ENCODE measurements around the gene ASPDH.
"Not testable (repeated sequence)": the region's sequence is repeated elsewhere in the genome, so short reads cannot be mapped to it uniquely, and the experiment has no call there.

Gene ASPDH

DNA sequence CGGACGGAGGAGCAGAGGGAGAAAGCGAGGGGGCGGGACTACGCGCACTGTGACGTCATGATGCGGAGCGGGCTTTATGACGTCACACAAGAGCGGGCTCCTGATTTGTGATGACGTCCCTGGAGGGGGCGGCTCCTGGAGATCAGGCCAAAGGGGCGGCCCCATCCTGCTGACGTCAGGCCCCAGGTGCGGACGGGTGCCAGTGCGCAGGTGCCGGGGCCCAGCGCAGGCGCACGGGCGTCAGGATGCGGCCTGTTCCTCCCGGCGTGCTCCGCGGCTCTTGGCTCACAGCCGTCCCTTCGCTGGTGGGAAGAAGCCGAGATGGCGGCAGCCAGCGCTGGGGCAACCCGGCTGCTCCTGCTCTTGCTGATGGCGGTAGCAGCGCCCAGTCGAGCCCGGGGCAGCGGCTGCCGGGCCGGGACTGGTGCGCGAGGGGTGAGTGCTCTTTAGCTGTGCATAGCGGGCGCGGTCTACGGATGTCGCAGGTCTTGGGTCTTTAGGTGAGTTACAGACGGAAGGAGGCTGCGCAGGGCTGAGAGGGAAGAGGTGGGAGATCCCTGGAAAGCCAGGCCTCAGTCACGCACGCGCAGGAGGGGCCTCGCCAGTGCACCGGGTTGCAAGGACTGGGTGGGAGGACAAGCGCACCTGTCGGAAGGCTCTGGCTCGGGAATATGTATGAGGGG is 37.3 kb downstream of the ASPDH start, which contains the start of the genes EMC10 and GARIN5A:
EMC10 (plus strand) TSS at position 284 of the 683 bp plus-strand sequence; CDS start at position 322, 38 bp downstream.
GARIN5A (minus strand) TSS at position 625 of the 683 bp plus-strand sequence; CDS start at position 165, 460 bp downstream.
- peak; percentile 97 for DNase-seq

DNA sequence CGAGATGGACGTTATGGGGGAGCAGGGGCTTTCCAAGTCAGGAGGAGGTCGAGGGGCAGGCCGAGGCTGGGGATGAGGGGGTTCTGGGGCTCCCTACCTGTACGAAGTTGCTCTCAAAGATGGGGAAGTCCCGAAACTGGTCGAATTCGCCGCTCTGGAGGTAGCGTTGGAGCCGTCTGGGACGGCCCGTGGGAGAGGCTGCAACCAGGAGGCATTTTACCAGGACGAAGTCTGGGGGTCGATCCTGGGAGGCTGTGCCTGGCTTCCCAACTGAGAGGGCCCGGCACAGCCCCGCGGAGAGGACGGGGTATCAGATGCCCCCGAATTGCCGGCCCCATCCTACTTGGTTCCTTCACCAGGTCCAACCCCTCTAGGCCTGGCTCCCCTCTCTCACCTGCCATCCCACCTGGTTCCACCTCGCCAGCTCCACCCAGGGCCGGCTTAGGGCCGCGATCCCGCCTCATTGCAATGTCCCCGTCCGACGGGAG is 37.9 kb downstream of the ASPDH start:
- DNase-seq, result no peak

- DNase-seq, result no peak
These were observed 38.6 kb downstream of the ASPDH start for GRCh38 chr19:50475101-50475568.

- DNase-seq, result not testable (repeated sequence)
These were observed 40.4 kb downstream of the ASPDH start for GRCh38 chr19:50473336-50473735.

- DNase-seq, result no peak
These were observed 44.9 kb downstream of the ASPDH start for GRCh38 chr19:50468818-50469217.

DNA sequence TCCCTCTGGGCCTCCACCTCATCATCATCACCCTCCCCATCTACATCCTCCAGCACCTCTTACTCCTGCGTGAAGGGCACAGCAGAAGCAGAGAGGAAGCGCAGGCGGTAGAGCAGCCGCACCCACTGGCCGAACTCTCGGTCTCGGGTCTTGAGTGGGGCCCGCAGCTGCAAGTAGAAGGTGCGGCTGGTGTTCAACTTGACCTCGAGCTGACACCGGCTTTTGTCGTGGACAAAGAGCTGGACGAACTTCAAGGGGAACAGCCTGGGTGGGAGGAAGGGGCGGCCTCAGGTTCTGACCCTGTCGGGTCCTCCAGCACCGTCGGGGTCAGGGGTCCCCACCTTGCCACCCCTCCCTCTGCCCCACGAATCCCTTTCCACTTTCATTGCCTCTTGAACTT is 46.1 kb downstream of the ASPDH start:
- DNase-seq, result no peak

GRCh38 chr19:50466706-50467039 is 47.0 kb downstream of the ASPDH start:
- no peak for DNase-seq

DNA sequence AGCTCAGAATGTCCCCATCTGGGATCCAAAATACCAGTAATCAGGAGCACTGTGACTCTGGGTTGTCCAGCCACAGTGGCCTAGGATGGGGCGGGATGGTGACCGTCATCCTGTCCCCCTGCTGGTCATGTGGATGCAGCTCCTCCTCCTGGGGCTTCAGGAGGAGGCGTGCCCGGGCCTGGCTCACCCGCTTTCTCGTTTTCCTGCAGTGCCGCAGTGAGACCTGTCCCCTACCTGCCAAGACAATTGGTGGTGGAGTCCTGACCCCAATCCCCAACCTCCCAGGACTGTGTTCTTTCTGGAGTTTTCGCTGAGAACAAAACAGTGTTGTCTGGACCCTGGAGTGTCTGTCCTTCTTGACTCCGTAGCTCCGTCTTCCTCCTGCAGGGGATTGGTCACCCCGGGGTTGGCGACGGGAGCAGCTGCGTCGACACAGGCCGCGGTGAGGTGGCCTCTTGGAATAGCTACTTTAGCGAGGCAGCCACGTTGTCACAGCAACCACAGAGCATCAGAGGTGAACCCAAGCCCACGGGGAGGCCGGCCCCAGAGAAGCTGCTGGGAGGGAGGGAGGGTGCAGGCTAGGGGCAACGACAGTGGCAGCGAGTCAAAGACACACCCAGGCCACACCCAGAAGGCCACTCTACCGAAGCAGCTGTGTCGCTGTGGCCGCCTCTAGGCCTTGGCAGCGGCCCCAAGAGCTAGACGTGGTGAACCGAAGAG is 47.6 kb downstream of the ASPDH start:
- DNase-seq, result no peak

DNA sequence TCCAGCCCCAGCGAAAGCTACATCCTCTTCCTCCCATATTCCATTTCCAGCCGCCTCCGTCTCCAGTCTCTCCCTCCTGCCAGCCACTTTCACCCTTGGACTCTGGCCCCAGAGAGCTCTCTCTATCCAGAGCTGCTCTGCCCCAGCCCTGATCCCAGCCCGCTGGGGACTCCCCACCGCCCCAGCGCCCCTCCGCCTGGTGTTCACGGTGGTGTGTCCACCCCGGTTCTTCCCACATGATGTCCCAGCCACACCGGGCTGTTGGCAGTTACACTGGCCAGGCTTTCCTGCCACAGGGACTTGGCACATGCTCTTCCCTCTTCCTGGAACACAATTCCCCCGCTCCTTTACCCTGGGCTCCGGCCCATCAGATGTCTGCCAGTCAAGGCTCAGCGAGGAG is 48.7 kb downstream of the ASPDH start:
- DNase-seq, result no peak

- DNase-seq, result no peak
These were observed 49.4 kb downstream of the ASPDH start for GRCh38 chr19:50464348-50464747.

- DNase-seq, result no peak
These were observed 50.7 kb downstream of the ASPDH start for GRCh38 chr19:50462970-50463369.
